Thoracic aorta (tissue), 2 donors: ENCODE results near the gene PTPN23. TPM values are rescaled to one million over a fixed set of nuclear protein-coding genes. Genes with fewer than 3 reads are reported as not detected.

Experiments used
- ATAC-seq: fragments of 150-250 bp; one replicate; pipeline ENCODE4 v1.8.0; 2017; ENCODE audit warnings: low read depth; ENCODE audit not compliant: insufficient number of reproducible peaks, low FRiP score
- DNase-seq: peaks from one replicate; pipeline ENCODE4 v3.0.0-alpha.2; 2020; ENCODE audit warnings: low spot score
- H3K27ac ChIP-seq, 2 donors: fragments of 200-600 bp; sonication (generic); 1 replicate in 1 of 2; 2 replicates in 1 of 2; pipeline ENCODE4 v1.5.1; 2016; ENCODE audit warnings: mild to moderate bottlenecking in 2 of 2, moderate library complexity in 2 of 2
- H3K27me3 ChIP-seq: fragments of 200-600 bp; sonication (generic); replicated peaks from 2 replicates; pipeline ENCODE4 v1.6.0; 2016; ENCODE audit warnings: mild to moderate bottlenecking; ENCODE audit not compliant: insufficient read depth
- H3K36me3 ChIP-seq: fragments of 200-600 bp; sonication (generic); one replicate; pipeline ENCODE4 v1.5.1; 2016
- H3K4me1 ChIP-seq, 2 donors: fragments of 200-600 bp; sonication (generic); 1 replicate in 1 of 2; 2 replicates in 1 of 2; pipeline versions ENCODE4 v1.5.1 to v1.6.0; 2016; ENCODE audit warnings: low read depth in 2 of 2, mild to moderate bottlenecking in 1 of 2; ENCODE audit not compliant: control insufficient read depth in 1 of 2
- H3K4me3 ChIP-seq: fragments of 200-600 bp; sonication (generic); 2 replicates; pipeline ENCODE4 v1.5.1; 2016; ENCODE audit warnings: mild to moderate bottlenecking
- H3K9me3 ChIP-seq: fragments of 200-600 bp; sonication (generic); 2 replicates; pipeline ENCODE4 v1.5.1; 2016
- total RNA-seq, 2 donors: library from RNA; depleted of rRNA; stranded (reverse); fragments of >200 nt; gene quantifications; one replicate each; pipeline versions ENCODE4 v1.1.0 to v1.2.3, GENCODE V29; 2016
- TF ChIP-seq, protein P1 (sequence below): fragments of 200-600 bp; sonication (generic); IDR thresholded peaks from one replicate; pipeline ENCODE4 v1.5.1; 2019; ENCODE audit warnings: antibody characterized with exemption

Gene PTPN23
- total RNA-seq, 2 donors from 2014 or later: 32.2 to 50.4 TPM

DNA sequence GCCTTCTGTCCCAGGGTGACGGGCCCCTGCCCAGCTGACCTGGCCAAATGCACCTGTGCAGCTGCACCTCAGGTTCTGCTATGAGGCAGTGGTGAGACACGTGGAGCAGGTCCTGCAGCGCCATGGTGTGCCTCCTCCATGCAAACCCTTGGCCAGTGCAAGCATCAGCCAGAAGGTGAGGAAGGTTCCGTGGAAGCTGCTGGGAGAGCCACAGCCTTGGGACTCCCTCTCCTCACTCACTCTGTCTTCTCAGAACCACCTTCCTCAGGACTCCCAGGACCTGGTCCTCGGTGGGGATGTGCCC lies 31.6 kb downstream of the PTPN23 start:
- no peak for ATAC-seq
- Histone ChIP-seq H3K27me3 (no peaks in the 10 kb centered on the region), H3K36me3 (peaks cover 81% of the 10 kb centered on the region), H3K4me3 (no peak overlapping the region), H3K9me3 (no peaks in the 10 kb centered on the region), H3K27ac (no peak overlapping the region), H3K4me1 (no peaks in the 10 kb centered on the region)
- DNase-seq: no peak
- TF ChIP-seq, protein P1, sequence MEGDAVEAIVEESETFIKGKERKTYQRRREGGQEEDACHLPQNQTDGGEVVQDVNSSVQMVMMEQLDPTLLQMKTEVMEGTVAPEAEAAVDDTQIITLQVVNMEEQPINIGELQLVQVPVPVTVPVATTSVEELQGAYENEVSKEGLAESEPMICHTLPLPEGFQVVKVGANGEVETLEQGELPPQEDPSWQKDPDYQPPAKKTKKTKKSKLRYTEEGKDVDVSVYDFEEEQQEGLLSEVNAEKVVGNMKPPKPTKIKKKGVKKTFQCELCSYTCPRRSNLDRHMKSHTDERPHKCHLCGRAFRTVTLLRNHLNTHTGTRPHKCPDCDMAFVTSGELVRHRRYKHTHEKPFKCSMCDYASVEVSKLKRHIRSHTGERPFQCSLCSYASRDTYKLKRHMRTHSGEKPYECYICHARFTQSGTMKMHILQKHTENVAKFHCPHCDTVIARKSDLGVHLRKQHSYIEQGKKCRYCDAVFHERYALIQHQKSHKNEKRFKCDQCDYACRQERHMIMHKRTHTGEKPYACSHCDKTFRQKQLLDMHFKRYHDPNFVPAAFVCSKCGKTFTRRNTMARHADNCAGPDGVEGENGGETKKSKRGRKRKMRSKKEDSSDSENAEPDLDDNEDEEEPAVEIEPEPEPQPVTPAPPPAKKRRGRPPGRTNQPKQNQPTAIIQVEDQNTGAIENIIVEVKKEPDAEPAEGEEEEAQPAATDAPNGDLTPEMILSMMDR: no peak

- H3K4me3 ChIP-seq: no peak overlapping the region
- peaks cover 75% of the 10 kb centered on the region for H3K36me3 ChIP-seq
- no peak for ATAC-seq
These were observed 32.2 kb downstream of the PTPN23 start for GRCh38 chr3:47412842-47413520.

GRCh38 chr3:47413751-47414150 lies 32.9 kb downstream of the PTPN23 start:
- no peak overlapping the region for H3K27ac ChIP-seq

More at GRCh38 chr3:47412842-47413520, 32.2 kb downstream of the PTPN23 start:
- TF ChIP-seq, protein P1: no peak
- Histone ChIP-seq H3K9me3 (no peaks in the 10 kb centered on the region), H3K27me3 (no peaks in the 10 kb centered on the region), H3K4me1 (no peaks in the 10 kb centered on the region), H3K27ac (no peak overlapping the region)
- DNase-seq: no peak

DNA sequence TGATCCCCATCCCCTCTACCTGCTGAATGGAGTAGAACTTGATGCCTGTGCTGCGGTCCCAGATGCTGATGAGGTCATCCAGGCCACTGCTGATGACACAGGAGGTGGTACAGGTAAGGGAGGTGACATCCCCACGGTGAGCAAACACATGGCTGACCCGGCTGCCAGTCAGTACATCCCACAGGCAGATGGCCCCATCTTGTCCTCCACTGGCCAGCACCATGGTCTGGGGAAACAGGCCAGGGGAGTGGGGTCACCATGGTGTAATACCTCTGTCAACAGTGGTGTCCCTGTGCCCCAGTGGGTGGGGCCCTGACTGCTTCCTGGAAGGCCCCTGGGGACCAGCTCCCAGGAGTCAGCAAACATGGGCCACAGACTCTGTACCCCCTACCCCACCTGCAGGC lies 33.3 kb downstream of the PTPN23 start:
- peaks cover 67% of the 10 kb centered on the region for H3K36me3 ChIP-seq
- H3K27ac ChIP-seq: no peak overlapping the region
- no peaks in the 10 kb centered on the region for H3K4me1 ChIP-seq
- no peak overlapping the region for H3K4me3 ChIP-seq
- no peaks in the 10 kb centered on the region for H3K9me3 ChIP-seq
- TF ChIP-seq, protein P1: no peak
- DNase-seq (no peak), ATAC-seq (no peak)
- no peaks in the 10 kb centered on the region for H3K27me3 ChIP-seq

More at GRCh38 chr3:47413751-47414150, 32.9 kb downstream of the PTPN23 start:
- DNase-seq (no peak), ATAC-seq (no peak)
- Histone ChIP-seq H3K9me3 (no peaks in the 10 kb centered on the region), H3K27me3 (no peaks in the 10 kb centered on the region), H3K36me3 (peaks cover 67% of the 10 kb centered on the region), H3K4me1 (no peaks in the 10 kb centered on the region), H3K4me3 (no peak overlapping the region)
- TF ChIP-seq, protein P1: no peak

DNA sequence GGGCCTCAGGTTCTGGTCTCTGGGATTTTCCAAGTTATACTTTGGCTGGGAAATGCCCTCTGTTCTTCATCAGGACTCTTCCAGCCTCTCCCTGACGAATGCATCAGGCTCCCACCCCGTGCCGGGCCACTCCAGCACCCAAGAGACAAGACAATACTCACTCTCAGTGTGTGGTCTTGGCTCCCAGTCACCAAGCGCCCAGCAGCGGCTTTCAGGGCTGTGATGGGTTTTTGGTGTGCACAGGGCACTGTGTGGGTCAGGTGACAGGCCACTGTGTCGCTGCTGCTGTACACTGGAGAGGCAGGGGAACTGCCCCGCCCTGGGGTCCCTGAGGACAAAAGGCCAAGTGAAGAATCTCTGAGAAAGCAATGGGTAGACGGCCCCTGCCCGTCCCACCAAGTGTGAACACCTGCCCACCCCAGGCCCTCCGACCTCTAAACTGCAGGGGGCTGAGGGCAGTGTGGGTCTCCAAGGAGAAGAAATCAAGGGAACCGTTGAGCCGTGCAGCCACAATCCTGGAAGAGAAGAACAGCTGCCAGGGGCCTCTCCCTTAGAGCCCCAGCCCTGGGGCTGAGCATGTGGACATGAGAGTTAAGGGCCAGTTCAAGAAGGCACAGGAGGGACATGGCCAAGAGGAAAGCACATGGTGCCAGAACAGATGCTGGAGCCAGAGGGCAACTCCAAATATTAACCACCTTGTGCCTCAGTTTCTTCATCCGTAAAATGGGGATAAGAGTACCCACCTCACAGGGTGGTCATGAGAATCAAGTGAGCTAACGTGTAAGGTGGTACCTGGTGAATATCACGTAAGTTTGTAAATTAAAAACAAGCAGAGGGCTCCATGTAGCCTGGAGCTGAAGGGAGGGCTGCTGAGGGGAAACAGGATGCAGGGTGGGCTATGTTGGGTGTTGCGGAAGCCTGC lies 34.1 kb downstream of the PTPN23 start:
- peaks cover 64% of the 10 kb centered on the region for H3K36me3 ChIP-seq

More for the DNA sequence above, 34.1 kb downstream of the PTPN23 start:
- H3K27me3 ChIP-seq: no peaks in the 10 kb centered on the region
- no peaks in the 10 kb centered on the region for H3K9me3 ChIP-seq
- H3K4me1 ChIP-seq: no peaks in the 10 kb centered on the region
- DNase-seq (no peak), ATAC-seq (no peak)
- H3K4me3 ChIP-seq: no peak overlapping the region
- TF ChIP-seq, protein P1: no peak
- no peak overlapping the region for H3K27ac ChIP-seq
